Heart left ventricle (tissue), 13 donors: ENCODE results near the gene OR13C8.

ENCODE experiments used
- CTCF ChIP-seq, 12 donors: fragments of 200-600 bp; sonication (generic) in 4 of 12; IDR thresholded peaks; one replicate each; pipeline versions ENCODE4 v1.5.0 to v1.8.0; 2018 to 2022; ENCODE audit warnings: antibody characterized with exemption in 12 of 12, mild to moderate bottlenecking in 5 of 12
- POLR2A ChIP-seq, 2 donors: fragments of 450-650 bp; IDR thresholded peaks; one replicate each; pipeline ENCODE4 v1.6.1; 2017; ENCODE audit warnings: antibody characterized with exemption in 2 of 2, mild to moderate bottlenecking in 2 of 2, moderate library complexity in 2 of 2
- donor health status: ischemic (EF 13 %, LVEDD 7.1; RV severe dilation, severe dysfunction).
- donor health status: DM: no; HTN: yes; CAD: no.
- donor health status: DM: no; HTN: no; CAD: no.
- donor health status: ischemic (EF 25% LVEDD 6.9; RV normal size, moderate dysfunction).
- donor health status: ischemic (EF 25% LVEDD 5.7; RV mildly dilated, moderate dysfunction).
- donor health status: ischemic (EF 35%, LVEDD 5.7; RV mildly dilated, moderate dysfunction).
- donor health status: nonischemic (EF 11% LVEDD 7.7; RV severe dilation, severe dysfunction).
- donor health status: DM: yes; HTN: yes; CAD: no.
- donor health status: PGD.
- donor health status: ischemic (EF 29% LVEDD 5.4; RV normal size, mild dysfunction).
- donor health status: nonischemic (EF 23%, LVEDD 6.1; RV moderate dilation, normal function).

GRCh38 chr9:104539275-104539674 is 29.7 kb upstream of the OR13C8 start:
- TF ChIP-seq CTCF (IDR thresholded peaks at IDR 0.05) (no peak), POLR2A (IDR thresholded peaks at IDR 0.05) (no peak)
